DND-41 (cell line): Measurements from ENCODE around the gene GYG2.

Source experiments
- ATAC-seq: fragments of 200-7000 bp; cut with Tn5 transposase; 3 replicates; pipeline ENCODE4 v1.9.1; 2021; ENCODE audit warnings: low read depth; ENCODE audit not compliant: insufficient read depth
- DNase-seq: peaks from one replicate; pipeline ENCODE4 v3.0.0-alpha.2; 2020
- H2AFZ ChIP-seq: 2 replicates; pipeline ENCODE4 v1.6.0; 2012; ENCODE audit warnings: low read depth, low read length
- H3K27ac ChIP-seq: 2 replicates; pipeline ENCODE4 v1.5.1; 2012; ENCODE audit warnings: low read length, inconsistent platforms
- H3K27me3 ChIP-seq: fragments of 200-600 bp; sonication (generic); 2 replicates; pipeline ENCODE4 v1.6.0; 2012; ENCODE audit warnings: low read length, mild to moderate bottlenecking, inconsistent platforms; ENCODE audit not compliant: insufficient read depth, poor library complexity
- H3K36me3 ChIP-seq: 2 replicates; pipeline ENCODE4 v1.5.1; 2012; ENCODE audit warnings: low read length, inconsistent platforms; ENCODE audit not compliant: insufficient read depth
- H3K4me1 ChIP-seq: 2 replicates; pipeline ENCODE4 v1.5.1; 2012; ENCODE audit warnings: mild to moderate bottlenecking, low read length; ENCODE audit not compliant: insufficient read depth
- H3K4me2 ChIP-seq: 2 replicates; pipeline ENCODE4 v1.6.0; 2012; ENCODE audit warnings: mild to moderate bottlenecking, moderate library complexity, low read length, inconsistent platforms; ENCODE audit not compliant: insufficient read depth
- H3K4me3 ChIP-seq, 2 experiments: fragments of 200-600 bp in 1 of 2; shearing (Covaris generic) in 1 of 2; 2 replicates each; pipeline ENCODE4 v1.5.1; 2012 to 2016; ENCODE audit warnings: inconsistent platforms in 2 of 2, low read length in 2 of 2, mild to moderate bottlenecking in 2 of 2, low read depth in 1 of 2, moderate library complexity in 1 of 2
- H3K79me2 ChIP-seq: 2 replicates; pipeline ENCODE4 v1.6.0; 2012; ENCODE audit warnings: low read length, inconsistent platforms; ENCODE audit not compliant: insufficient read depth
- H3K9ac ChIP-seq: 2 replicates; pipeline ENCODE4 v1.6.0; 2012; ENCODE audit warnings: low read depth, mild to moderate bottlenecking, inconsistent platforms, low read length, moderate library complexity
- H3K9me3 ChIP-seq: 2 replicates; pipeline ENCODE4 v1.5.1; 2012; ENCODE audit warnings: low read length, moderate library complexity, mild to moderate bottlenecking, inconsistent platforms; ENCODE audit not compliant: insufficient read depth, severe bottlenecking
- H4K20me1 ChIP-seq: 2 replicates; pipeline ENCODE4 v1.6.0; 2012; ENCODE audit warnings: low read length; ENCODE audit not compliant: insufficient read depth
- CTCF ChIP-seq: IDR thresholded peaks from 2 replicates; pipeline ENCODE4 v1.5.1; 2012; ENCODE audit warnings: borderline replicate concordance, low read length, moderate library complexity, mild to moderate bottlenecking; ENCODE audit not compliant: poor library complexity, severe bottlenecking; ENCODE audit errors: extremely low read depth
- EZH2 ChIP-seq: IDR thresholded peaks from 3 replicates; pipeline ENCODE4 v1.6.1; 2012; ENCODE audit warnings: borderline replicate concordance, low read depth, mild to moderate bottlenecking, moderate library complexity, low read length, inconsistent platforms; ENCODE audit not compliant: severe bottlenecking

GYG2 gene

DNA sequence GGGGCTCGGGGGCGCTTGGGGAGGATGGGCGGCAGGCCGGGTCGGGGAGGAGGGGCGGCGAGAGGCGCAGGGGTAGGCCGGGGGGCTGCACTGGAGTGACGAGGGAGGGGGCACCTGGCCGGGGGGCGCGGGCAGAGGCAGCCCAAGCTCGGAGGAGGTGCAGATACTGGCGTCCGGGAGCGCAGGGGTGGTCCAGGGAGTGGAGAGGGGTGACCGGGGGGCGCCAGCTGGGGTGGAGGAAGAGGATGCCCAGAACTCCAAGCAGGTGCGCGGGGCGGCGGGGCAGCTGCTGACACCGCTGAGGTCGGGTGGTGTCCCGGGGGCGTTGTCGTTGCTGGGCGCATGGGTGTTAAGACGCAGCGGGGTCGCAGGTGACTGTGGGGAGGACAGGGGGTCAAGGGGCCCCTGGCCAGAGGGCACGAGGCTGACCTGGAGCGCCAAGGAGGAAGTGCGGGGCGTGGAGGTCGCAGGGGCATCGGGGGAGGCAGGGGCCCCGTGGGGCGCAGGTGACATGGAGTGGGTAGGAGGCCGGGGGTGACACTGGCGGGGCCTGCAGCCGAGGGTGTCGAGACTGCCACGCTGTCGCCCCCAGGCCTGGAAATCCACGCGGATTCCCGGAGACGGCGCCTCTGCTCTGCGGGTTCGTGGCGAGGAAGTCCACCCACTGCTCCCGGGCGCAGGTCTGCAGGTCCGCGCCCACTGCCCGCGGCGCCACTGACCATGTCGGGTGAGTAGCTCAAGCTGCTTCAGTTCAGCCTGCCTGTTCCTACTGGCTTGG is 928 bp downstream of the GYG2 start:
- no peak overlapping the region for H2AFZ ChIP-seq
- H4K20me1 ChIP-seq: no peaks in the 10 kb centered on the region
- no peak overlapping the region for H3K9ac ChIP-seq
- H3K79me2 ChIP-seq: no peaks in the 10 kb centered on the region
- no peaks in the 10 kb centered on the region for H3K4me1 ChIP-seq
- no peaks in the 10 kb centered on the region for H3K36me3 ChIP-seq
- no peak for TF ChIP-seq EZH2
- no peak for TF ChIP-seq CTCF
- no peaks in the 10 kb centered on the region for H3K27me3 ChIP-seq
- ATAC-seq (no peak), DNase-seq (no peak)
- H3K4me3 ChIP-seq: no peak overlapping the region
- no peak overlapping the region for H3K27ac ChIP-seq
- H3K4me2 ChIP-seq: no peak overlapping the region
- H3K9me3 ChIP-seq: no peaks in the 10 kb centered on the region

- ATAC-seq (no peak), DNase-seq (no peak)
- H3K9ac ChIP-seq: no peak overlapping the region
- TF ChIP-seq CTCF: no peak
- TF ChIP-seq EZH2: no peak
- H3K27me3 ChIP-seq: no peaks in the 10 kb centered on the region
- no peaks in the 10 kb centered on the region for H3K79me2 ChIP-seq
- H3K27ac ChIP-seq: no peak overlapping the region
- H3K4me2 ChIP-seq: no peak overlapping the region
- no peaks in the 10 kb centered on the region for H3K4me1 ChIP-seq
- no peaks in the 10 kb centered on the region for H3K36me3 ChIP-seq
- no peaks in the 10 kb centered on the region for H4K20me1 ChIP-seq
- no peaks in the 10 kb centered on the region for H3K9me3 ChIP-seq
- H2AFZ ChIP-seq: no peak overlapping the region
- H3K4me3 ChIP-seq: no peak overlapping the region
These were observed 2.9 kb downstream of the GYG2 start for GRCh38 chrX:2831471-2832228.

- Histone ChIP-seq H3K36me3 (no peaks in the 10 kb centered on the region), H2AFZ (no peak overlapping the region), H3K9ac (no peak overlapping the region), H3K4me3 (no peak overlapping the region), H3K4me1 (no peaks in the 10 kb centered on the region), H4K20me1 (no peaks in the 10 kb centered on the region), H3K79me2 (no peaks in the 10 kb centered on the region), H3K9me3 (no peaks in the 10 kb centered on the region), H3K27ac (no peak overlapping the region), H3K27me3 (no peaks in the 10 kb centered on the region), H3K4me2 (no peak overlapping the region)
- TF ChIP-seq EZH2 (no peak), CTCF (no peak)
- DNase-seq (no peak), ATAC-seq (no peak)
These were observed 9.2 kb downstream of the GYG2 start for GRCh38 chrX:2837961-2838360.
